ENCODE data around the gene NAB2.

DNA sequence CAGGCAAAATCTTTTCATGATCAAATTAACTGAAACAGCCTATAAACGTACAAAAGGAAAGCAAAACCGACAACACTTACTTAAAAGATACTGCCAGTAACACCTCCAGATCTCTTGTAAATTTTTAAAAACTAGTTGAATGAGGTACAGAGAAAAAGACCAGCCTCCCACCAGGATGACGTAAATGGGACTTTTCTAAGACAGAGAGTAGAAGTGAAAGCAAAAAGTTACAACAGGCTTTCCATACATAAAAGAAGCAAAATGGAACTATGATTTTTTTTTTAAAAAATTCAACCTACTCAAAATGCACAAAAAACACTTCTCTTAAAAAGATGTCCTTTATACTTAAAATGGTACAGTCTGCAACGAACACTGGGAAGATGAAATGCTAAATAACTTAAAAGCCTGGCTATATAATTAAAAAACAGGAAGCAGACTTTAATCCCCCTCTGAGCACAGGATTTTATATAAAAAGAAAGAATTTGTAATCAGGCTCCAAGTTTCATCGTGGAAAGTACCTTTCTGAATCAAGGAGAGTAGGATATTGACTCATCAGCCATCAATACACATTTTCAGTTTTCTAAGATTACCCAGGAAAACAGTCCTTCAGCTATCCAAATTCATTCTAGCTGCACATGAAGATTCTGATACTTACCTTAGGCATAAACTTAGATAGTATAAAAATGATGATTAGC lies 24.8 kb upstream of the NAB2 start:
- TF ChIP-seq, protein P1, sequence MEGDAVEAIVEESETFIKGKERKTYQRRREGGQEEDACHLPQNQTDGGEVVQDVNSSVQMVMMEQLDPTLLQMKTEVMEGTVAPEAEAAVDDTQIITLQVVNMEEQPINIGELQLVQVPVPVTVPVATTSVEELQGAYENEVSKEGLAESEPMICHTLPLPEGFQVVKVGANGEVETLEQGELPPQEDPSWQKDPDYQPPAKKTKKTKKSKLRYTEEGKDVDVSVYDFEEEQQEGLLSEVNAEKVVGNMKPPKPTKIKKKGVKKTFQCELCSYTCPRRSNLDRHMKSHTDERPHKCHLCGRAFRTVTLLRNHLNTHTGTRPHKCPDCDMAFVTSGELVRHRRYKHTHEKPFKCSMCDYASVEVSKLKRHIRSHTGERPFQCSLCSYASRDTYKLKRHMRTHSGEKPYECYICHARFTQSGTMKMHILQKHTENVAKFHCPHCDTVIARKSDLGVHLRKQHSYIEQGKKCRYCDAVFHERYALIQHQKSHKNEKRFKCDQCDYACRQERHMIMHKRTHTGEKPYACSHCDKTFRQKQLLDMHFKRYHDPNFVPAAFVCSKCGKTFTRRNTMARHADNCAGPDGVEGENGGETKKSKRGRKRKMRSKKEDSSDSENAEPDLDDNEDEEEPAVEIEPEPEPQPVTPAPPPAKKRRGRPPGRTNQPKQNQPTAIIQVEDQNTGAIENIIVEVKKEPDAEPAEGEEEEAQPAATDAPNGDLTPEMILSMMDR (tag by site-specific recombination; IDR thresholded peaks at IDR 0.05), result no peak
- TF ChIP-seq ZBTB11 (tag by site-specific recombination; conservative IDR thresholded peaks at IDR 0.05; ENCODE audit: low read depth) (no peak), ZNF510 (tag by site-specific recombination; IDR thresholded peaks at IDR 0.05; ENCODE audit: insufficient replicate concordance) (no peak), KLF9 (tag by site-specific recombination; IDR thresholded peaks at IDR 0.05; ENCODE audit: low read depth) (no peak), ZNF473 (tag by site-specific recombination; IDR thresholded peaks at IDR 0.05) (no peak), ZNF394 (tag by site-specific recombination; IDR thresholded peaks at IDR 0.05; ENCODE audit: borderline replicate concordance) (no peak), HOXA7 (CRISPR knock-in tag; IDR thresholded peaks at IDR 0.05; ENCODE audit: borderline replicate concordance) (no peak), ZNF274 (IDR thresholded peaks at IDR 0.05; ENCODE audit: low read length) (no peak), ZNF274 (tag by site-specific recombination; IDR thresholded peaks at IDR 0.05; ENCODE audit: borderline replicate concordance) (no peak), BCL11A (tag by site-specific recombination; IDR thresholded peaks at IDR 0.05; ENCODE audit: low read depth) (no peak)
- TF ChIP-seq, protein P2, sequence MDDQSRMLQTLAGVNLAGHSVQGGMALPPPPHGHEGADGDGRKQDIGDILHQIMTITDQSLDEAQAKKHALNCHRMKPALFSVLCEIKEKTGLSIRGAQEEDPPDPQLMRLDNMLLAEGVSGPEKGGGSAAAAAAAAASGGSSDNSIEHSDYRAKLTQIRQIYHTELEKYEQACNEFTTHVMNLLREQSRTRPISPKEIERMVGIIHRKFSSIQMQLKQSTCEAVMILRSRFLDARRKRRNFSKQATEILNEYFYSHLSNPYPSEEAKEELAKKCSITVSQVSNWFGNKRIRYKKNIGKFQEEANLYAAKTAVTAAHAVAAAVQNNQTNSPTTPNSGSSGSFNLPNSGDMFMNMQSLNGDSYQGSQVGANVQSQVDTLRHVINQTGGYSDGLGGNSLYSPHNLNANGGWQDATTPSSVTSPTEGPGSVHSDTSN (CRISPR knock-in tag; IDR thresholded peaks at IDR 0.05), result no peak
- TF ChIP-seq, protein P3, sequence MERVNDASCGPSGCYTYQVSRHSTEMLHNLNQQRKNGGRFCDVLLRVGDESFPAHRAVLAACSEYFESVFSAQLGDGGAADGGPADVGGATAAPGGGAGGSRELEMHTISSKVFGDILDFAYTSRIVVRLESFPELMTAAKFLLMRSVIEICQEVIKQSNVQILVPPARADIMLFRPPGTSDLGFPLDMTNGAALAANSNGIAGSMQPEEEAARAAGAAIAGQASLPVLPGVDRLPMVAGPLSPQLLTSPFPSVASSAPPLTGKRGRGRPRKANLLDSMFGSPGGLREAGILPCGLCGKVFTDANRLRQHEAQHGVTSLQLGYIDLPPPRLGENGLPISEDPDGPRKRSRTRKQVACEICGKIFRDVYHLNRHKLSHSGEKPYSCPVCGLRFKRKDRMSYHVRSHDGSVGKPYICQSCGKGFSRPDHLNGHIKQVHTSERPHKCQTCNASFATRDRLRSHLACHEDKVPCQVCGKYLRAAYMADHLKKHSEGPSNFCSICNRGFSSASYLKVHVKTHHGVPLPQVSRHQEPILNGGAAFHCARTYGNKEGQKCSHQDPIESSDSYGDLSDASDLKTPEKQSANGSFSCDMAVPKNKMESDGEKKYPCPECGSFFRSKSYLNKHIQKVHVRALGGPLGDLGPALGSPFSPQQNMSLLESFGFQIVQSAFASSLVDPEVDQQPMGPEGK (tag by site-specific recombination; IDR thresholded peaks at IDR 0.05), result no peak
- TF ChIP-seq, protein P4, sequence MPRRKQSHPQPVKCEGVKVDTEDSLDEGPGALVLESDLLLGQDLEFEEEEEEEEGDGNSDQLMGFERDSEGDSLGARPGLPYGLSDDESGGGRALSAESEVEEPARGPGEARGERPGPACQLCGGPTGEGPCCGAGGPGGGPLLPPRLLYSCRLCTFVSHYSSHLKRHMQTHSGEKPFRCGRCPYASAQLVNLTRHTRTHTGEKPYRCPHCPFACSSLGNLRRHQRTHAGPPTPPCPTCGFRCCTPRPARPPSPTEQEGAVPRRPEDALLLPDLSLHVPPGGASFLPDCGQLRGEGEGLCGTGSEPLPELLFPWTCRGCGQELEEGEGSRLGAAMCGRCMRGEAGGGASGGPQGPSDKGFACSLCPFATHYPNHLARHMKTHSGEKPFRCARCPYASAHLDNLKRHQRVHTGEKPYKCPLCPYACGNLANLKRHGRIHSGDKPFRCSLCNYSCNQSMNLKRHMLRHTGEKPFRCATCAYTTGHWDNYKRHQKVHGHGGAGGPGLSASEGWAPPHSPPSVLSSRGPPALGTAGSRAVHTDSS (tag by site-specific recombination; IDR thresholded peaks at IDR 0.05), result no peak
